NB4 (cell line): ENCODE results near the gene ARL5C.

Experiments
- DNase-seq: peaks from one replicate; pipeline ENCODE4 v3.0.0; 2010; ENCODE audit warnings: low read depth
- H3K4me3 ChIP-seq: one replicate; pipeline ENCODE4 v1.5.1; 2011; ENCODE audit warnings: mild to moderate bottlenecking, low read depth, low read length, moderate library complexity
- CTCF ChIP-seq: IDR thresholded peaks from one replicate; pipeline ENCODE4 v1.5.1; 2012; ENCODE audit warnings: low read depth, low read length
- MAX ChIP-seq: IDR thresholded peaks from 2 replicates; pipeline ENCODE4 v1.6.1; 2011; ENCODE audit warnings: low read depth, low read length
- MYC ChIP-seq: IDR thresholded peaks from 2 replicates; pipeline ENCODE4 v1.6.1; 2011; ENCODE audit warnings: low read depth, low read length
- POLR2A ChIP-seq: IDR thresholded peaks from 2 replicates; pipeline ENCODE4 v1.6.1; 2011; ENCODE audit warnings: mild to moderate bottlenecking; ENCODE audit not compliant: insufficient read length; ENCODE audit errors: extremely low read depth

Gene ARL5C

GRCh38 chr17:39191750-39192510 is 26.0 kb upstream of the ARL5C start:
- H3K4me3 ChIP-seq = no peak overlapping the region
- no peak for TF ChIP-seq MYC
- no peak for TF ChIP-seq POLR2A
- no peak for TF ChIP-seq CTCF
- TF ChIP-seq MAX = no peak
- no peak for DNase-seq

- no peak for DNase-seq
- TF ChIP-seq MYC (no peak), MAX (no peak), POLR2A (no peak), CTCF (no peak)
- no peak overlapping the region for H3K4me3 ChIP-seq
Observed at GRCh38 chr17:39187152-39187830, 21.3 kb upstream of the ARL5C start.

GRCh38 chr17:39186481-39187002 is 20.6 kb upstream of the ARL5C start:
- no peak overlapping the region for H3K4me3 ChIP-seq
- DNase-seq = no peak
- no peak for TF ChIP-seq MAX
- no peak for TF ChIP-seq CTCF
- no peak for TF ChIP-seq MYC
- no peak for TF ChIP-seq POLR2A

GRCh38 chr17:39183720-39184119 is 17.8 kb upstream of the ARL5C start:
- no peak for DNase-seq
- H3K4me3 ChIP-seq = no peak overlapping the region
- TF ChIP-seq POLR2A = no peak
- TF ChIP-seq CTCF = no peak
- no peak for TF ChIP-seq MYC
- no peak for TF ChIP-seq MAX

GRCh38 chr17:39183045-39183444 is 17.1 kb upstream of the ARL5C start:
- TF ChIP-seq CTCF (no peak), MAX (no peak), MYC (no peak), POLR2A (no peak)
- no peak overlapping the region for H3K4me3 ChIP-seq
- DNase-seq = no peak
